ENCODE data around the gene PRRX1.

Gene PRRX1

DNA sequence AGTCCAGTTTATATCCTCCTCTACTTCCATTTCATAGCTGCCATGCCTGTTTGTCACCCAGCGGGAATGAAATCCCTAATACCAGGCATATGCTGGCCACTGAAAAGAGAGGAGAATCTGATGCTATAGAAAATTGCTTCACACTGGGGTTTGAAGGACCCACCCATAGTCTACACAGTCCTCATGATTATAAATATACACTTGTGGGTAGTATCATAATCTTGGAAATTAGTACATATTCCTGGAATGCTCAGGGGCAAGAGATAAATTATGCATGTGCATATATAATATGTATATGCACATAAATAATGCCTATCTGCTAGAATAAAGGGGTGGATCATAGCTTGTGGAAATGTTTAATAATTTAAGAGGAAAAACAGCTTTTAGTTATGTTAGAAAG is 105.8 kb downstream of the PRRX1 start:
- no peak for DNase-seq (ENCODE audit: low spot score)

DNA sequence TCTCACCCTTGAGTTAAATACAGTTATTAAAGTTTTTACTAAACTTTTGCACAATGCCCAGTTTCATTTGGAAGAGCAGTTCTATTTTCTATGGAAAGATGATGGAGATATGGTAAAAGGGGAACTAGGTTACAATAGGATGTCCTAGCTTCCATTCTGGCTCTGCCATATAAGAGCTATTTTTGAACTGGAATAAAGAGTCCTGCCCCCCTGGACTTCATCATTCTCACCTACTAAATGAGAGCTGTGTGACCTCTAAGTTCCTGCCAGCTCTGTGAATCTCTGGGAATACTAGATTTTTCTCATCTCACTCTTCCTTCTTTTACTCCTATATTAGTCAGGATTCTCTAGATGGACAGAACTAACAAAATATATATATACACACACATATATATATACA is 106.3 kb downstream of the PRRX1 start:
- DNase-seq (ENCODE audit: low spot score) = no peak

DNA sequence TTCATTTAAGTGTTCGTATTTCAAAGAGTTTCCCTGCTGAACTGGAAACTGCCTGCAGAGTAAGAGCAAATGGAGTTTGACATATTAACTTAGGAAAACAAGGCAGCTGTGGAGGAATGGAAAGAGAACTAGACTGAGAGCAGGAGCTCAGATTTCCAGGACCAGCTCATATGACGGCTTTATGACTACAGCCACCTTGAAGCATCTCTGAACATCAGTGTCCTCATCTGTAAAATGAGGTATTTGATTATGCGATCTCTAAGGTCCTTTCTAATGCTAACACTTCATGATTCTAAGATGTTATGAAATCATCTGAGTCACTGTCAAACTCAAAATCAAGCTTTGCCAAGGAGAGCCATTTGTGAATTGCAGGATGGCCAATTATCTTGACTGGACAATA is 112.3 kb downstream of the PRRX1 start:
- DNase-seq (ENCODE audit: low spot score) = no peak

DNA sequence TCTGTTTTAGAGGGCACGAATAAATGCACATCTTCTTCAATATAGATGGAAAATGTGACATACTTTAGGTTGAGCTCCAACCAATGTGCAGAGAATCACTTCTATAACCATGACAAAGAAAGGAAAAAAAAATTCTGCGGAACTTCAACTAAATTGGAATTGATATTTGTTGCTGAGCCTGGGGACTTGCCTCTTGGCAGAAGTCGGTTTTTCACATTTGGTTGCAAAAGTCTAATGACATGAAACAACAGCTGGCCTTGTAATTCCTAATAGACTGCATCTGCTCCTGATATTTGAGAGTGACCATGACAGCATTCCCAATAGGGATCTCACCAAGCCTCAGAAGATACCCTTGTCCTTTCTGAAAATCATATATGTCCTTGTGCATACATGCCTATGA is 112.8 kb downstream of the PRRX1 start:
- DNase-seq (ENCODE audit: low spot score) = peak; percentile 70

Data from left forelimb (tissue), 1 donor.